B cell (primary cell): ENCODE measurements around the gene CEP128. TPM values are rescaled to one million over a fixed set of nuclear protein-coding genes. Genes with fewer than 3 reads are reported as not detected.

Experiments used
- ATAC-seq: fragments of 200-7000 bp; cut with Tn5 transposase; one replicate; pipeline ENCODE4 v1.10.0; 2021; ENCODE audit warnings: low read depth, mild to moderate bottlenecking, moderate number of reproducible peaks, moderate library complexity
- CTCF ChIA-PET: fragments of 350-600 bp; sonication (Branson Sonifier 250); formaldehyde crosslinking; loops from one replicate; lab custom pipeline; 2021; ENCODE audit warnings: antibody characterized with exemption, inconsistent platforms; lab: Charles Lee
- POLR2A ChIA-PET: fragments of 350-600 bp; sonication (Branson Sonifier 250); formaldehyde crosslinking; loops from one replicate; lab custom pipeline; 2021; ENCODE audit warnings: antibody characterized with exemption; lab: Charles Lee
- DNase-seq: peaks from one replicate; pipeline ENCODE4 v3.0.0; 2013
- H2AFZ ChIP-seq: 2 replicates; pipeline ENCODE4 v1.6.1; 2012; ENCODE audit warnings: mild to moderate bottlenecking, low read depth, low read length; ENCODE audit not compliant: insufficient read depth, poor library complexity, severe bottlenecking
- H3K27ac ChIP-seq, 2 donors: 1 replicate in 1 of 2; 2 replicates in 1 of 2; pipeline ENCODE4 v1.5.1; 2012 to 2013; ENCODE audit warnings: low read length in 2 of 2, mild to moderate bottlenecking in 2 of 2, moderate library complexity in 1 of 2
- H3K27me3 ChIP-seq, 4 experiments: fragments of 200-600 bp in 1 of 4; sonication (generic) in 1 of 4; replicated peaks in 1 of 4; 1 replicate in 2 of 4; 2 replicates in 2 of 4; pipeline versions ENCODE4 v1.6.1 to v1.7.0; 2013 to 2016; ENCODE audit warnings: low read length in 3 of 4, mild to moderate bottlenecking in 2 of 4, mixed read lengths in 1 of 4, moderate library complexity in 1 of 4; ENCODE audit not compliant: insufficient read depth in 4 of 4, control insufficient read depth in 3 of 4; ENCODE audit errors: control extremely low read depth in 1 of 4
- H3K36me3 ChIP-seq, 2 experiments: replicated peaks in 1 of 2; 1 replicate in 1 of 2; 2 replicates in 1 of 2; pipeline versions ENCODE4 v1.6.1 to v1.7.1; 2013; ENCODE audit warnings: low read length in 1 of 2; ENCODE audit not compliant: insufficient read depth in 2 of 2, control insufficient read depth in 1 of 2; ENCODE audit errors: control extremely low read depth in 1 of 2, extremely low read depth in 1 of 2
- H3K4me1 ChIP-seq, 2 donors: fragments of 200-600 bp in 1 of 2; sonication (generic) in 1 of 2; 1 replicate in 1 of 2; 2 replicates in 1 of 2; pipeline versions ENCODE4 v1.5.1 to v1.6.1; 2013 to 2017; ENCODE audit warnings: low read length in 2 of 2; ENCODE audit not compliant: control insufficient read depth in 2 of 2, insufficient read depth in 2 of 2
- H3K4me2 ChIP-seq: replicated peaks from 2 replicates; pipeline ENCODE3; 2012; ENCODE audit warnings: mild to moderate bottlenecking, low read depth, low read length; ENCODE audit not compliant: poor library complexity, severe bottlenecking
- H3K4me3 ChIP-seq, 5 experiments: fragments of 200-600 bp in 1 of 5; sonication (generic) in 1 of 5; 1 replicate in 3 of 5; 2 replicates in 2 of 5; pipeline versions ENCODE4 v1.5.1 to v1.7.0; 2011 to 2016; ENCODE audit warnings: low read length in 4 of 5, mild to moderate bottlenecking in 4 of 5, low read depth in 2 of 5, control low read depth in 1 of 5, moderate library complexity in 1 of 5; ENCODE audit not compliant: insufficient read depth in 1 of 5; ENCODE audit errors: control extremely low read depth in 1 of 5, extremely low read depth in 1 of 5
- H3K79me2 ChIP-seq: fragments of 200-600 bp; sonication (generic); one replicate; pipeline ENCODE4 v1.6.0; 2016; ENCODE audit warnings: low read length; ENCODE audit not compliant: control insufficient read depth, insufficient read depth
- H3K9ac ChIP-seq: fragments of 200-600 bp; sonication (generic); 2 replicates; pipeline ENCODE4 v1.6.1; 2017; ENCODE audit warnings: mild to moderate bottlenecking, low read length, moderate library complexity
- H3K9me3 ChIP-seq, 3 donors: one replicate each; pipeline versions ENCODE4 v1.6.1 to v1.7.1; 2013; ENCODE audit warnings: low read length in 2 of 3; ENCODE audit not compliant: control insufficient read depth in 2 of 3, insufficient read depth in 1 of 3; ENCODE audit errors: control extremely low read depth in 1 of 3
- H4K20me1 ChIP-seq: 2 replicates; pipeline ENCODE4 v1.6.0; 2012; ENCODE audit warnings: mild to moderate bottlenecking, low read length; ENCODE audit not compliant: insufficient read depth, control insufficient read depth, poor library complexity, severe bottlenecking
- H3K27ac Mint-ChIP-seq: one replicate; pipeline ENCODE4 v1.8.0; 2021; ENCODE audit warnings: mixed read lengths
- H3K27me3 Mint-ChIP-seq: one replicate; pipeline ENCODE4 v1.8.0; 2021; ENCODE audit warnings: mixed read lengths
- H3K4me1 Mint-ChIP-seq: one replicate; pipeline ENCODE4 v1.8.0; 2021; ENCODE audit warnings: mixed read lengths
- H3K4me3 Mint-ChIP-seq: one replicate; pipeline ENCODE4 v1.8.0; 2021; ENCODE audit warnings: mixed read lengths
- H3K9me3 Mint-ChIP-seq: one replicate; pipeline ENCODE4 v1.8.0; 2022; ENCODE audit warnings: mixed read lengths; ENCODE audit not compliant: insufficient read depth
- EZH2 ChIP-seq: IDR thresholded peaks from 2 replicates; pipeline ENCODE4 v1.6.1; 2012; ENCODE audit warnings: borderline replicate concordance, low read depth, mild to moderate bottlenecking, moderate library complexity, low read length; ENCODE audit not compliant: insufficient read depth, poor library complexity, severe bottlenecking
- WGBS: methylation state at CpG from one replicate; pipeline ENCODE4 v1.1.5; 2013; ENCODE audit warnings: missing lambda C conversion rate; ENCODE audit not compliant: insufficient coverage; 5-methylcytosine and 5-hydroxymethylcytosine counted together
- intact Hi-C: fragments of 100-400 bp; cut with micrococcal nuclease; formaldehyde crosslinking; loops from one replicate; pipeline ENCODE4 v1.10.0; 2022
- polyA plus RNA-seq: library from polyadenylated mRNA; depleted of rRNA; stranded (reverse); fragments of >200 nt; gene quantifications from 2 replicates; pipeline ENCODE4 v1.2.3, GENCODE V29; 2012
- total RNA-seq, 2 donors: library from RNA; stranded (reverse); fragments of 120-200 nt in 1 of 2; gene quantifications; 1 replicate in 1 of 2; 2 replicates in 1 of 2; pipeline versions ENCODE4 v1.2.3 to v1.2.4, GENCODE V29; 2013 to 2022
- TF ChIP-seq, protein P1 (sequence below): fragments of 200-600 bp; IDR thresholded peaks from one replicate; pipeline ENCODE4 v1.8.0; 2022; ENCODE audit warnings: antibody characterized with exemption, mild to moderate bottlenecking

Gene CEP128
- total and polyA plus RNA-seq, 2 donors (not counting 1 experiment from before 2014, with no cell fraction given), result 1.1 to 31.6 TPM

DNA sequence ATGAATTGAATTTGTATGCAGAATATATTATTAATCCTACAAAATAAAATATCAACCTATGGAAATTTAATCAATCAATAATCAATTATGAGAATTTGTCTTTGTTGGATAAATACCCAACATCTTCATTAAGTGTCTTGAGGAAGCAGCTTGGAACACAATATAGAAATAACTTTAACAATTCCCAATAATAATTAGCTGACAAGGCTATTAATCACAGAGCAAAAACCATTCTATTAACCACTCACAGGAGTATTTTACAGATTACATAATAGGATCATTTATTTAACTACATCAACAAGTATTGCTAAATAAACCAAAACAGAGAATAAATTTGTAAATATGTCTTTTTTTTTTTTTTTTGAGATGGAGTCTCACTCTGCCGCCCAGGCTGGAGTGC lies 190.3 kb downstream of the CEP128 start:
- ChIA-PET CTCF (no interaction called here), POLR2A (no interaction called here)
- H3K4me1 ChIP-seq, result no peaks in the 10 kb centered on the region
- no peak for DNase-seq
- no peaks in the 10 kb centered on the region for H3K27me3 ChIP-seq
- no peaks in the 10 kb centered on the region for H3K9me3 ChIP-seq
- H3K9ac ChIP-seq, result no peak overlapping the region
- Mint-ChIP-seq H3K27ac (no peak overlapping the region), H3K4me3 (no peak overlapping the region), H3K9me3 (no peaks in the 10 kb centered on the region), H3K27me3 (no peaks in the 10 kb centered on the region), H3K4me1 (no peaks in the 10 kb centered on the region)
- peaks cover 0 to 2% of the 10 kb centered on the region in 2 experiments for H3K36me3 ChIP-seq
- H3K27ac ChIP-seq, result no peak overlapping the region
- no peak overlapping the region for H3K4me2 ChIP-seq
- no CpG with 5 or more reads among the region's 1 CpG for WGBS
- no peak for ATAC-seq
- no peaks in the 10 kb centered on the region for H4K20me1 ChIP-seq
- no peak overlapping the region for H3K4me3 ChIP-seq
- H2AFZ ChIP-seq, result no peak overlapping the region
- TF ChIP-seq, protein P1, sequence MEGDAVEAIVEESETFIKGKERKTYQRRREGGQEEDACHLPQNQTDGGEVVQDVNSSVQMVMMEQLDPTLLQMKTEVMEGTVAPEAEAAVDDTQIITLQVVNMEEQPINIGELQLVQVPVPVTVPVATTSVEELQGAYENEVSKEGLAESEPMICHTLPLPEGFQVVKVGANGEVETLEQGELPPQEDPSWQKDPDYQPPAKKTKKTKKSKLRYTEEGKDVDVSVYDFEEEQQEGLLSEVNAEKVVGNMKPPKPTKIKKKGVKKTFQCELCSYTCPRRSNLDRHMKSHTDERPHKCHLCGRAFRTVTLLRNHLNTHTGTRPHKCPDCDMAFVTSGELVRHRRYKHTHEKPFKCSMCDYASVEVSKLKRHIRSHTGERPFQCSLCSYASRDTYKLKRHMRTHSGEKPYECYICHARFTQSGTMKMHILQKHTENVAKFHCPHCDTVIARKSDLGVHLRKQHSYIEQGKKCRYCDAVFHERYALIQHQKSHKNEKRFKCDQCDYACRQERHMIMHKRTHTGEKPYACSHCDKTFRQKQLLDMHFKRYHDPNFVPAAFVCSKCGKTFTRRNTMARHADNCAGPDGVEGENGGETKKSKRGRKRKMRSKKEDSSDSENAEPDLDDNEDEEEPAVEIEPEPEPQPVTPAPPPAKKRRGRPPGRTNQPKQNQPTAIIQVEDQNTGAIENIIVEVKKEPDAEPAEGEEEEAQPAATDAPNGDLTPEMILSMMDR, result no peak
- no peak for TF ChIP-seq EZH2
- intact Hi-C loops, result no loop called here
- H3K79me2 ChIP-seq, result no peaks in the 10 kb centered on the region

DNA sequence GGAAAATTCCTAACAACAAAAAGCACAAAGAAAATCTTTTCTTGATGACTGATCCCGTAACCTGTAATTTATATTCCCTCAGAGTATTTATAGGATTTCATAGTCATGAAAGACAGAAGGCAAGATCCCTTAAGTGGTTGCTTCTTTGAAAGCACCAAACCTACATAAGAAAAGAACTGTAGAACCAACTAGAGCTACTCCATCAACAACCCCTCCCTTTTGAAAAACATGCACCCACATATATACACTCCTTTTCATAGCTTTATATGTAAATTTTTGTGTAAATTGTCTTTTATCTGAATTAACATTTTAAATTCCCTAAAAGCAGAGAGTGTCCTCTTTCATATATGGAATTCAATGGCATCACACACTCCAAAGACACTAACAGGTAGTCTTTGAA lies 215.3 kb downstream of the CEP128 start:
- Mint-ChIP-seq H3K27me3 (no peaks in the 10 kb centered on the region), H3K4me1 (no peaks in the 10 kb centered on the region), H3K27ac (no peak overlapping the region), H3K4me3 (no peak overlapping the region), H3K9me3 (no peaks in the 10 kb centered on the region)
- no peaks in the 10 kb centered on the region for H4K20me1 ChIP-seq
- TF ChIP-seq, protein P1, result no peak
- TF ChIP-seq EZH2, result no peak
- intact Hi-C loops, result no loop called here
- no peaks in the 10 kb centered on the region for H3K27me3 ChIP-seq
- no CpG with 5 or more reads among the region's 1 CpG for WGBS
- H3K36me3 ChIP-seq, result peaks cover 0 to 1% of the 10 kb centered on the region in 2 experiments
- ATAC-seq (no peak), DNase-seq (no peak)
- H3K27ac ChIP-seq, result no peak overlapping the region
- H2AFZ ChIP-seq, result no peak overlapping the region
- ChIA-PET POLR2A (no interaction called here), CTCF (no interaction called here)
- no peak overlapping the region for H3K4me2 ChIP-seq
- H3K79me2 ChIP-seq, result no peaks in the 10 kb centered on the region
- H3K9me3 ChIP-seq, result peaks cover 0 to 2% (median 0%) of the 10 kb centered on the region in 3 donors
- H3K4me3 ChIP-seq, result no peak overlapping the region
- no peaks in the 10 kb centered on the region for H3K4me1 ChIP-seq
- H3K9ac ChIP-seq, result no peak overlapping the region
